SK-N-SH treated with all-trans-retinoic acid at 6 μM for 48 hours (cell line): ENCODE results near the gene GSG1L.

Experiments used
- ATAC-seq: fragments of 200-7000 bp; cut with Tn5 transposase; 3 replicates; pipeline ENCODE4 v1.9.1; 2020; ENCODE audit warnings: mild to moderate bottlenecking, moderate library complexity
- ARNTL ChIP-seq: fragments of 450-650 bp; formaldehyde crosslinking; IDR thresholded peaks from 2 replicates; pipeline ENCODE4 v1.5.0; 2020; ENCODE audit warnings: low read depth, mild to moderate bottlenecking, moderate library complexity, borderline replicate concordance
- BACH2 ChIP-seq: fragments of 250-450 bp; sonication (Bioruptor Pico); IDR thresholded peaks from 2 replicates; pipeline ENCODE4 v1.9.0; 2021; ENCODE audit warnings: mild to moderate bottlenecking, borderline replicate concordance
- CSDC2 ChIP-seq: fragments of 250-450 bp; sonication (Bioruptor Pico); IDR thresholded peaks from 2 replicates; pipeline ENCODE4 v1.5.0; 2020; ENCODE audit warnings: mild to moderate bottlenecking, moderate library complexity
- ESRRG ChIP-seq: fragments of 250-450 bp; sonication (Bioruptor Pico); IDR thresholded peaks from 2 replicates; pipeline ENCODE4 v1.6.1; 2021; ENCODE audit warnings: mild to moderate bottlenecking
- GLIS3 ChIP-seq: fragments of 250-450 bp; sonication (Bioruptor Pico); IDR thresholded peaks from 2 replicates; pipeline ENCODE4 v1.5.0; 2020; ENCODE audit warnings: mild to moderate bottlenecking, moderate library complexity
- ISL1 ChIP-seq: fragments of 250-450 bp; sonication (Bioruptor Pico); IDR thresholded peaks from 2 replicates; pipeline ENCODE4 v2.1.2; 2022; ENCODE audit warnings: mild to moderate bottlenecking, moderate library complexity
- OSR1 ChIP-seq: fragments of 250-450 bp; sonication (Bioruptor Pico); IDR thresholded peaks from 2 replicates; pipeline ENCODE4 v1.8.0; 2022; ENCODE audit warnings: moderate library complexity, mild to moderate bottlenecking, inconsistent platforms
- RARB ChIP-seq: fragments of 250-450 bp; sonication (Bioruptor Pico); IDR thresholded peaks from 2 replicates; pipeline ENCODE4 v1.8.0; 2021; ENCODE audit warnings: mild to moderate bottlenecking, moderate library complexity
- SNAI2 ChIP-seq: fragments of 250-450 bp; sonication (Bioruptor Pico); IDR thresholded peaks from 2 replicates; pipeline ENCODE4 v1.5.0; 2020; ENCODE audit warnings: mild to moderate bottlenecking, moderate library complexity
- TOX ChIP-seq: fragments of 250-450 bp; sonication (Bioruptor Pico); IDR thresholded peaks from 2 replicates; pipeline ENCODE4 v1.8.0; 2021; ENCODE audit warnings: mild to moderate bottlenecking, moderate library complexity, borderline replicate concordance
- ZFP30 ChIP-seq: fragments of 450-650 bp; formaldehyde crosslinking; IDR thresholded peaks from 2 replicates; pipeline ENCODE4 v1.5.0; 2022; ENCODE audit warnings: mild to moderate bottlenecking, moderate library complexity
- ZNF565 ChIP-seq: fragments of 450-650 bp; formaldehyde crosslinking; conservative IDR thresholded peaks from 2 replicates; pipeline ENCODE4 v1.5.0; 2020; ENCODE audit warnings: low read depth, mild to moderate bottlenecking, moderate library complexity
- ZNF8 ChIP-seq: fragments of 450-650 bp; formaldehyde crosslinking; IDR thresholded peaks from 2 replicates; pipeline ENCODE4 v1.5.0; 2020; ENCODE audit warnings: mild to moderate bottlenecking, moderate library complexity
- TF ChIP-seq, protein P1 (sequence below): fragments of 250-450 bp; sonication (Bioruptor Pico); IDR thresholded peaks from 2 replicates; pipeline ENCODE4 v1.5.1; 2020; ENCODE audit warnings: low read depth, mild to moderate bottlenecking, moderate library complexity
- TF ChIP-seq, protein P2 (sequence below): fragments of 250-450 bp; sonication (Bioruptor Pico); IDR thresholded peaks from 2 replicates; pipeline ENCODE4 v1.8.0; 2020; ENCODE audit warnings: mild to moderate bottlenecking, moderate library complexity, borderline replicate concordance
- TF ChIP-seq, protein P3 (sequence below): fragments of 250-450 bp; sonication (Bioruptor Pico); IDR thresholded peaks from 2 replicates; pipeline ENCODE4 v1.8.0; 2021; ENCODE audit warnings: low read depth, mild to moderate bottlenecking, moderate library complexity, borderline replicate concordance
- TF ChIP-seq, protein P4 (sequence below): fragments of 250-450 bp; sonication (Bioruptor Pico); IDR thresholded peaks from 2 replicates; pipeline ENCODE4 v1.5.0; 2020; ENCODE audit warnings: mild to moderate bottlenecking, moderate library complexity

The GSG1L gene

DNA sequence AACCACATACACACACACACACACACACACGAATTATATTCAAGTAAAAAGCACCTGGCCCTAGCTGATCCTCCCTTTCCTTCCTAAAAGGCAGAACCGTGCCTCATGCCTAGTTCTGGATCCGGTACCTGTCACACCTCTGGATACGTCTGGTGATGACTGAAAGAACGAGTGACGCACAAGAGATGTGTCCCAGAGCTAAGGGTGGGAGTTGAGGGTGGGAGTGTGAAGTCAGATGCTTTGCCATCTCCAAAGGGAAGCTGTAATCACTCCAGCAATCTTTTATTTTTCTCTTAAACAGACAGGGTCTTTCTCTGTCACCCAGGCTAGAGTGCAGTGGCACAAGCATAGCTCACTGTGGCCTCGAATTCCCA is 26.5 kb upstream of the GSG1L start (continued):
- TF ChIP-seq ZFP30 (CRISPR knock-in tag) = no peak
- no peak for TF ChIP-seq ARNTL (CRISPR knock-in tag)
- TF ChIP-seq, protein P1, sequence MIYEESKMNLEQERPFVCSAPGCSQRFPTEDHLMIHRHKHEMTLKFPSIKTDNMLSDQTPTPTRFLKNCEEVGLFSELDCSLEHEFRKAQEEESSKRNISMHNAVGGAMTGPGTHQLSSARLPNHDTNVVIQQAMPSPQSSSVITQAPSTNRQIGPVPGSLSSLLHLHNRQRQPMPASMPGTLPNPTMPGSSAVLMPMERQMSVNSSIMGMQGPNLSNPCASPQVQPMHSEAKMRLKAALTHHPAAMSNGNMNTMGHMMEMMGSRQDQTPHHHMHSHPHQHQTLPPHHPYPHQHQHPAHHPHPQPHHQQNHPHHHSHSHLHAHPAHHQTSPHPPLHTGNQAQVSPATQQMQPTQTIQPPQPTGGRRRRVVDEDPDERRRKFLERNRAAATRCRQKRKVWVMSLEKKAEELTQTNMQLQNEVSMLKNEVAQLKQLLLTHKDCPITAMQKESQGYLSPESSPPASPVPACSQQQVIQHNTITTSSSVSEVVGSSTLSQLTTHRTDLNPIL (CRISPR knock-in tag) = no peak

DNA sequence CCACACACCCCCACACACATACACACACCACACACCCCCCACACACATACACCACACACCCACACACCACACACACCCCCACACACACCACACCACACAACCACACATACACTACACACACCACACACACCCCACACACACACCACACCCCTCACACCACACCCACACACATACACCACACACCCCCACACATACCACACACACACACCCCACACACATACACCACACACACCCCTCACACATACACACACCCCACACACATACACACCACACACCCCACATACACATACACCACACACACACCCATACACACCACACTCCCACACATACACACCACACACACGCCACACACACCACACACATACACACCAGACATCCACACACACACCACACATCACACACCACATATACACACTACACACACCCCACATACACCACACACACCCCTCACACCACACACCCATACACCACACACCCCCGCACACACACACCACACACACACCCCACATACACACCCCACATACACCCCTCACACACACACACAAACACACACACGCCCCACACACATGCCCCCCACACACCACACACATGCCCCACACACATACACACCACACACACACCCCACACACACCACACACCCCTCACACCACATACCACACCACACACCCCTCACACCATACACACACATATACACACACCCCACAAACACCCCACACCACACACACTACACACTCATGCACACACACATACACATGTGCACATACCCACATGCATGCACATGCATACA is 25.9 kb upstream of the GSG1L start:
- ATAC-seq = no peak
- TF ChIP-seq RARB (no peak), TOX (CRISPR knock-in tag) (no peak), ZNF565 (CRISPR knock-in tag) (no peak), ZNF8 (no peak), ESRRG (CRISPR knock-in tag) (no peak), CSDC2 (CRISPR knock-in tag) (no peak)
- TF ChIP-seq, protein P2, sequence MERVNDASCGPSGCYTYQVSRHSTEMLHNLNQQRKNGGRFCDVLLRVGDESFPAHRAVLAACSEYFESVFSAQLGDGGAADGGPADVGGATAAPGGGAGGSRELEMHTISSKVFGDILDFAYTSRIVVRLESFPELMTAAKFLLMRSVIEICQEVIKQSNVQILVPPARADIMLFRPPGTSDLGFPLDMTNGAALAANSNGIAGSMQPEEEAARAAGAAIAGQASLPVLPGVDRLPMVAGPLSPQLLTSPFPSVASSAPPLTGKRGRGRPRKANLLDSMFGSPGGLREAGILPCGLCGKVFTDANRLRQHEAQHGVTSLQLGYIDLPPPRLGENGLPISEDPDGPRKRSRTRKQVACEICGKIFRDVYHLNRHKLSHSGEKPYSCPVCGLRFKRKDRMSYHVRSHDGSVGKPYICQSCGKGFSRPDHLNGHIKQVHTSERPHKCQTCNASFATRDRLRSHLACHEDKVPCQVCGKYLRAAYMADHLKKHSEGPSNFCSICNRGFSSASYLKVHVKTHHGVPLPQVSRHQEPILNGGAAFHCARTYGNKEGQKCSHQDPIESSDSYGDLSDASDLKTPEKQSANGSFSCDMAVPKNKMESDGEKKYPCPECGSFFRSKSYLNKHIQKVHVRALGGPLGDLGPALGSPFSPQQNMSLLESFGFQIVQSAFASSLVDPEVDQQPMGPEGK = no peak
- TF ChIP-seq, protein P1 (CRISPR knock-in tag) = no peak

DNA sequence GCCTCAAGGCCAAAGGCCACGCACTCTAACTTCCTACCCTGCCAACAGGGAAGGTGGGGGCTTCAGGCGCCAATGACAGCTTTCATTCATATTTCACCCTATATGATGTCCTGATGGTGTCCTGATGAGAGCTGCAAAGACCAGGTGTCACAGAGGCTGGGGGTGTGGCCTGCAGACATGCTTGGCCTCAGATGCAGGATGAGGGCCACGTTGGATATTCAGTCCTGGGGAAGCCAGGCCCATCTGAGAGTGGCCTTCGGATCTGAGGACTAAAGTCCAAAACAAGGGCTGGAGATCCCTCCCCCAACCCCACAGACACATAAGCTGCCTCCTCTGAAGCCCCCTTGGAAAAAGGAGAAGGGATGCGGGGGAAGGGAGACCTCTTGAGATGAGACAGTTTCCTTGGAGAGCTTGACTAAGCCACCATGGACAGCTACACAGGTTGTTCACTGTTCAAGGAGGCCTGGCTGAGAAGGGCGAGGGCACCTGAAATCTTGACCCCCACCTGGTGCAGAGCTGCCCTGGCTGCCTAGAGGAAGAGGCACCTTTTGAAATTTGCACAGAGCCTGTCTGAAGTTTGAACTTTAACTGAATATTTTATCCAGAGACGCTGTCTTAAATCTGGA is 24.3 kb upstream of the GSG1L start:
- TF ChIP-seq ZNF8 = no peak
- TF ChIP-seq GLIS3 (CRISPR knock-in tag) = no peak
- TF ChIP-seq OSR1 (CRISPR knock-in tag) = no peak
- TF ChIP-seq SNAI2 = no peak
- TF ChIP-seq ISL1 (CRISPR knock-in tag) = no peak
- no peak for TF ChIP-seq BACH2
- TF ChIP-seq ZFP30 (CRISPR knock-in tag) = no peak
- TF ChIP-seq, protein P3, sequence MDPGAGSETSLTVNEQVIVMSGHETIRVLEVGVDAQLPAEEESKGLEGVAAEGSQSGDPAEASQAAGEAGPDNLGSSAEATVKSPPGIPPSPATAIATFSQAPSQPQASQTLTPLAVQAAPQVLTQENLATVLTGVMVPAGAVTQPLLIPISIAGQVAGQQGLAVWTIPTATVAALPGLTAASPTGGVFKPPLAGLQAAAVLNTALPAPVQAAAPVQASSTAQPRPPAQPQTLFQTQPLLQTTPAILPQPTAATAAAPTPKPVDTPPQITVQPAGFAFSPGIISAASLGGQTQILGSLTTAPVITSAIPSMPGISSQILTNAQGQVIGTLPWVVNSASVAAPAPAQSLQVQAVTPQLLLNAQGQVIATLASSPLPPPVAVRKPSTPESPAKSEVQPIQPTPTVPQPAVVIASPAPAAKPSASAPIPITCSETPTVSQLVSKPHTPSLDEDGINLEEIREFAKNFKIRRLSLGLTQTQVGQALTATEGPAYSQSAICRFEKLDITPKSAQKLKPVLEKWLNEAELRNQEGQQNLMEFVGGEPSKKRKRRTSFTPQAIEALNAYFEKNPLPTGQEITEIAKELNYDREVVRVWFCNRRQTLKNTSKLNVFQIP = no peak
- TF ChIP-seq, protein P2 = no peak
- TF ChIP-seq, protein P4, sequence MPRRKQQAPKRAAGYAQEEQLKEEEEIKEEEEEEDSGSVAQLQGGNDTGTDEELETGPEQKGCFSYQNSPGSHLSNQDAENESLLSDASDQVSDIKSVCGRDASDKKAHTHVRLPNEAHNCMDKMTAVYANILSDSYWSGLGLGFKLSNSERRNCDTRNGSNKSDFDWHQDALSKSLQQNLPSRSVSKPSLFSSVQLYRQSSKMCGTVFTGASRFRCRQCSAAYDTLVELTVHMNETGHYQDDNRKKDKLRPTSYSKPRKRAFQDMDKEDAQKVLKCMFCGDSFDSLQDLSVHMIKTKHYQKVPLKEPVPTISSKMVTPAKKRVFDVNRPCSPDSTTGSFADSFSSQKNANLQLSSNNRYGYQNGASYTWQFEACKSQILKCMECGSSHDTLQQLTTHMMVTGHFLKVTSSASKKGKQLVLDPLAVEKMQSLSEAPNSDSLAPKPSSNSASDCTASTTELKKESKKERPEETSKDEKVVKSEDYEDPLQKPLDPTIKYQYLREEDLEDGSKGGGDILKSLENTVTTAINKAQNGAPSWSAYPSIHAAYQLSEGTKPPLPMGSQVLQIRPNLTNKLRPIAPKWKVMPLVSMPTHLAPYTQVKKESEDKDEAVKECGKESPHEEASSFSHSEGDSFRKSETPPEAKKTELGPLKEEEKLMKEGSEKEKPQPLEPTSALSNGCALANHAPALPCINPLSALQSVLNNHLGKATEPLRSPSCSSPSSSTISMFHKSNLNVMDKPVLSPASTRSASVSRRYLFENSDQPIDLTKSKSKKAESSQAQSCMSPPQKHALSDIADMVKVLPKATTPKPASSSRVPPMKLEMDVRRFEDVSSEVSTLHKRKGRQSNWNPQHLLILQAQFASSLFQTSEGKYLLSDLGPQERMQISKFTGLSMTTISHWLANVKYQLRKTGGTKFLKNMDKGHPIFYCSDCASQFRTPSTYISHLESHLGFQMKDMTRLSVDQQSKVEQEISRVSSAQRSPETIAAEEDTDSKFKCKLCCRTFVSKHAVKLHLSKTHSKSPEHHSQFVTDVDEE (CRISPR knock-in tag) = no peak
- no peak for ATAC-seq
